ENCODE data around the gene KIAA0232.

The KIAA0232 gene

GRCh38 chr4:6916069-6916586 is 133.6 kb downstream of the KIAA0232 start:
- no peak overlapping the region for H3K27ac ChIP-seq (ENCODE audit: low read depth, low read length)
- no peak overlapping the region for H3K9ac ChIP-seq (ENCODE audit: low read length)
- H3K4me3 ChIP-seq (ENCODE audit: low read depth, low read length) = no peak overlapping the region
- H3K4me1 ChIP-seq (ENCODE audit: control insufficient read depth, insufficient read depth, low read length) = peaks cover 30% of the 10 kb centered on the region
- no peaks in the 10 kb centered on the region for H3K36me3 ChIP-seq (ENCODE audit: control insufficient read depth, insufficient read depth, low read length)
- peaks cover 4% of the 10 kb centered on the region; the same call in 1 of the 2 replicates for H3K27me3 ChIP-seq (ENCODE audit: control insufficient read depth, insufficient read depth, low read length)
- H3K9me3 ChIP-seq (ENCODE audit: control insufficient read depth, insufficient read depth, low read depth, low read length) = no peaks in the 10 kb centered on the region

GRCh38 chr4:6916587-6917460 is 134.3 kb downstream of the KIAA0232 start:
- no peak overlapping the region for H3K27ac ChIP-seq (ENCODE audit: low read depth, low read length)
- no peaks in the 10 kb centered on the region for H3K27me3 ChIP-seq (ENCODE audit: control insufficient read depth, insufficient read depth, low read length)
- H3K9ac ChIP-seq (ENCODE audit: low read length) = no peak overlapping the region
- no peak overlapping the region for H3K4me3 ChIP-seq (ENCODE audit: low read depth, low read length)
- no peaks in the 10 kb centered on the region for H3K9me3 ChIP-seq (ENCODE audit: control insufficient read depth, insufficient read depth, low read depth, low read length)
- H3K4me1 ChIP-seq (ENCODE audit: control insufficient read depth, insufficient read depth, low read length) = peaks cover 26% of the 10 kb centered on the region
- H3K36me3 ChIP-seq (ENCODE audit: control insufficient read depth, insufficient read depth, low read length) = no peaks in the 10 kb centered on the region

- Histone ChIP-seq H3K27me3 (ENCODE audit: control insufficient read depth, insufficient read depth, low read length) (no peaks in the 10 kb centered on the region), H3K4me1 (ENCODE audit: control insufficient read depth, insufficient read depth, low read length) (peaks cover 26% of the 10 kb centered on the region), H3K36me3 (ENCODE audit: control insufficient read depth, insufficient read depth, low read length) (no peaks in the 10 kb centered on the region), H3K4me3 (ENCODE audit: low read depth, low read length) (no peak overlapping the region), H3K9me3 (ENCODE audit: control insufficient read depth, insufficient read depth, low read depth, low read length) (no peaks in the 10 kb centered on the region), H3K9ac (ENCODE audit: low read length) (no peak overlapping the region), H3K27ac (ENCODE audit: low read depth, low read length) (no peak overlapping the region)
Measured at GRCh38 chr4:6917461-6918271, 135.1 kb downstream of the KIAA0232 start.

- Histone ChIP-seq H3K27ac (ENCODE audit: low read depth, low read length) (no peak overlapping the region), H3K27me3 (ENCODE audit: control insufficient read depth, insufficient read depth, low read length) (no peaks in the 10 kb centered on the region), H3K4me3 (ENCODE audit: low read depth, low read length) (no peak overlapping the region), H3K36me3 (ENCODE audit: control insufficient read depth, insufficient read depth, low read length) (0 out of 2 replicates have a peak, but pooled peaks cover under 1% of the 10 kb centered on the region), H3K9me3 (ENCODE audit: control insufficient read depth, insufficient read depth, low read depth, low read length) (no peaks in the 10 kb centered on the region), H3K9ac (ENCODE audit: low read length) (no peak overlapping the region), H3K4me1 (ENCODE audit: control insufficient read depth, insufficient read depth, low read length) (peaks cover 26% of the 10 kb centered on the region)
Measured at GRCh38 chr4:6918338-6918737, 135.8 kb downstream of the KIAA0232 start.

- no peak overlapping the region for H3K27ac ChIP-seq (ENCODE audit: low read depth, low read length)
- no peak overlapping the region for H3K4me3 ChIP-seq (ENCODE audit: low read depth, low read length)
- no peak overlapping the region for H3K9ac ChIP-seq (ENCODE audit: low read length)
- peaks cover 26% of the 10 kb centered on the region for H3K4me1 ChIP-seq (ENCODE audit: control insufficient read depth, insufficient read depth, low read length)
- H3K9me3 ChIP-seq (ENCODE audit: control insufficient read depth, insufficient read depth, low read depth, low read length) = no peaks in the 10 kb centered on the region
- H3K36me3 ChIP-seq (ENCODE audit: control insufficient read depth, insufficient read depth, low read length) = peaks cover 15% of the 10 kb centered on the region
- H3K27me3 ChIP-seq (ENCODE audit: control insufficient read depth, insufficient read depth, low read length) = no peaks in the 10 kb centered on the region
Measured at GRCh38 chr4:6920171-6920570, 137.6 kb downstream of the KIAA0232 start.

- peaks cover 11% of the 10 kb centered on the region for H3K4me1 ChIP-seq (ENCODE audit: control insufficient read depth, insufficient read depth, low read length)
- peaks cover 15% of the 10 kb centered on the region for H3K36me3 ChIP-seq (ENCODE audit: control insufficient read depth, insufficient read depth, low read length)
- H3K9me3 ChIP-seq (ENCODE audit: control insufficient read depth, insufficient read depth, low read depth, low read length) = no peaks in the 10 kb centered on the region
- H3K4me3 ChIP-seq (ENCODE audit: low read depth, low read length) = no peak overlapping the region
- no peak overlapping the region for H3K9ac ChIP-seq (ENCODE audit: low read length)
- H3K27me3 ChIP-seq (ENCODE audit: control insufficient read depth, insufficient read depth, low read length) = no peaks in the 10 kb centered on the region
- H3K27ac ChIP-seq (ENCODE audit: low read depth, low read length) = no peak overlapping the region
Measured at GRCh38 chr4:6923507-6923906, 141.0 kb downstream of the KIAA0232 start.

- H3K4me1 ChIP-seq (ENCODE audit: control insufficient read depth, insufficient read depth, low read length) = peaks cover 16% of the 10 kb centered on the region; the same call in 1 of the 2 replicates
- no peaks in the 10 kb centered on the region for H3K27me3 ChIP-seq (ENCODE audit: control insufficient read depth, insufficient read depth, low read length)
- H3K9ac ChIP-seq (ENCODE audit: low read length) = no peak overlapping the region
- peaks cover 15% of the 10 kb centered on the region for H3K36me3 ChIP-seq (ENCODE audit: control insufficient read depth, insufficient read depth, low read length)
- H3K27ac ChIP-seq (ENCODE audit: low read depth, low read length) = no peak overlapping the region
- H3K9me3 ChIP-seq (ENCODE audit: control insufficient read depth, insufficient read depth, low read depth, low read length) = no peaks in the 10 kb centered on the region
- no peak overlapping the region for H3K4me3 ChIP-seq (ENCODE audit: low read depth, low read length)
Measured at GRCh38 chr4:6924361-6924779, 141.8 kb downstream of the KIAA0232 start.

- Histone ChIP-seq H3K4me3 (ENCODE audit: low read depth, low read length) (no peak overlapping the region), H3K27ac (ENCODE audit: low read depth, low read length) (no peak overlapping the region), H3K9ac (ENCODE audit: low read length) (no peak overlapping the region), H3K27me3 (ENCODE audit: control insufficient read depth, insufficient read depth, low read length) (no peaks in the 10 kb centered on the region), H3K36me3 (ENCODE audit: control insufficient read depth, insufficient read depth, low read length) (peaks cover 15% of the 10 kb centered on the region), H3K4me1 (ENCODE audit: control insufficient read depth, insufficient read depth, low read length) (peaks cover 24% of the 10 kb centered on the region; the same call in 1 of the 2 replicates), H3K9me3 (ENCODE audit: control insufficient read depth, insufficient read depth, low read depth, low read length) (no peaks in the 10 kb centered on the region)
Measured at GRCh38 chr4:6925357-6925836, 142.9 kb downstream of the KIAA0232 start.

GRCh38 chr4:6926081-6926480 is 143.6 kb downstream of the KIAA0232 start:
- H3K27ac ChIP-seq (ENCODE audit: low read depth, low read length) = no peak overlapping the region
- H3K4me3 ChIP-seq (ENCODE audit: low read depth, low read length) = no peak overlapping the region
- peaks cover 24% of the 10 kb centered on the region; the same call in 1 of the 2 replicates for H3K4me1 ChIP-seq (ENCODE audit: control insufficient read depth, insufficient read depth, low read length)
- peaks cover 15% of the 10 kb centered on the region for H3K36me3 ChIP-seq (ENCODE audit: control insufficient read depth, insufficient read depth, low read length)
- no peaks in the 10 kb centered on the region for H3K9me3 ChIP-seq (ENCODE audit: control insufficient read depth, insufficient read depth, low read depth, low read length)
- H3K27me3 ChIP-seq (ENCODE audit: control insufficient read depth, insufficient read depth, low read length) = no peaks in the 10 kb centered on the region
- H3K9ac ChIP-seq (ENCODE audit: low read length) = no peak overlapping the region

- H3K27ac ChIP-seq (ENCODE audit: low read depth, low read length) = no peak overlapping the region
- H3K9ac ChIP-seq (ENCODE audit: low read length) = no peak overlapping the region
- H3K27me3 ChIP-seq (ENCODE audit: control insufficient read depth, insufficient read depth, low read length) = no peaks in the 10 kb centered on the region
- no peak overlapping the region for H3K4me3 ChIP-seq (ENCODE audit: low read depth, low read length)
- H3K4me1 ChIP-seq (ENCODE audit: control insufficient read depth, insufficient read depth, low read length) = peaks cover 24% of the 10 kb centered on the region; the same call in 1 of the 2 replicates
- H3K9me3 ChIP-seq (ENCODE audit: control insufficient read depth, insufficient read depth, low read depth, low read length) = no peaks in the 10 kb centered on the region
- H3K36me3 ChIP-seq (ENCODE audit: control insufficient read depth, insufficient read depth, low read length) = peaks cover 18% of the 10 kb centered on the region
Measured at GRCh38 chr4:6926681-6927478, 144.4 kb downstream of the KIAA0232 start.
